NOMO-1 treated with DMSO at 0.1 percent for 48 hours (cell line): ENCODE measurements around the gene AJUBA.

Experiments
- DNase-seq: peaks from one replicate; lab custom pipeline; 2025; ENCODE audit not compliant: unreplicated experiment; lab: John Stamatoyannopoulos, UW

Gene AJUBA

DNA sequence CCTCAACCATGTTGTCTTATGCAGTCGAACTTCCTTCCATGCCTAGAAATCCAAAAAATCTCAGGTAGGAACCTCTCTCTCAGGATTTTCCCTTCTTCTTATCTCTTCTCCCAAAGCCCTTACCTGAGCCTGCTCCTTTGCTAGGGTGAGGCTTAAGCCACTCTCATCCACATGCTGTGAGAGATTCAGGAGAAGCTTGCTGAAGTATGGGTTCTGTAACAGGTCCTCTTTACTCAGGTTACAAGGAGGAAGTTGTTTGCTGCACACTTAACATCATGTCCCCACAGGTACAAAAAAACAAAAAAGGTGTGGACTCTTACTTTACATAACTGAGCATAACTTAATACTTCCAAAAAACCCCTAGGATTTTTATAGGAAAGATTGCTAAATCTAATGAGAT lies 29.9 kb downstream of the AJUBA start:
- DNase-seq = no peak

DNA sequence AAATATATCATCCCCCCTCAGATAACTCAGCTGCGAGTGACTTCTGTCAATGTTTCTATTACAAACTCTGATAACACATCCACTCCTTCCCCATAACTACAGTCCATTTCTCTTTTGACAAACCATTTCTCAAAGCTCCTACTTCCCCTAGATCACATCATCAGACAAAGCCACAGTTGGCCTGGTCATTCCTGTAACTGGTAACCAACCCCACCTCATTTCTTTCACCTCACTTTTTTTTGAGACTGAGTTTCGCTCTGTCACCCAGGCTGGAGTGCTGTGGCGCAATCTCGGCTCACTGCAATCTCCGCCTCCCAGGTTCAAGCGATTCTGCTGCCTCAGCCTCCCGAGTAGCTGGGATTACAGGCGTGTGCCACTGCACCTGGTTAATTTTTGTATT lies 30.6 kb downstream of the AJUBA start:
- DNase-seq = peak; percentile 86

DNA sequence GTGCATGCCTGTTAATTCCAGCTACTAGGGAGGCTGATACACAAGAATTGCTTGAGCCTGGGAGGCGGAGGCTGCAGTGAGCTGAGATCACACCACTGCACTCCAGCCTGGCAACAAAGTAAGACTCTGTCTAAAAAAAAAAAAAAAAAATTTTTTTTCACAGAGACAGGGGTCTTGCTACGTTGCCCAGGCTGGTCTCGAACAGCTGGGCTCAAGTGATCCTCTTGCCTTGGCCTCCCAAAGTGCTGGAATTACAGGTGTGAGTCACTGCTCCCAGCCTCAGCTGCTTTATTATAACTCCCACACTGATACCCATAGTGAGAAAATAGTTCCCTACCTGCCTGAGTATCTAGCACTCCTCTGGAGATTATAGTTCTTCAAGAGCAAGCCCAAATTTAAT lies 36.7 kb downstream of the AJUBA start:
- DNase-seq = no peak

DNA sequence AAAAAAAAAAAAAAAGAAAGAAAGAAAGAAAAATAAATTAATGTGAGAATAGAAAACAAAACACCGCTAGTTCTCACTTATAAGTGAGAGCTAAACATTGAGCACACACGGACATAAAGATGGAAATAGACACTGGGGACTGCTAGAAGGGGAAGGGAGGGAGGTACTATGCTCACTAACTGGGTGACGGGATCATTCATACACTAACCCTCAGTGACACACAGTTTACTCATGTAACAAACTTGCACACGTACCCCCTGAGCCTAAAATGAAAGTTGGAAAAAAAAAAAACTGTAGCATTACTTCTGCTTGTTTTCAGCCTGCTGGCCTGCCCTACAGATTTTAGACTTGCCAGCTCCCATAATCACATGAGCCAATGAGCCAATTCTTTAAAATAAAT lies 42.7 kb downstream of the AJUBA start:
- DNase-seq = no peak

DNA sequence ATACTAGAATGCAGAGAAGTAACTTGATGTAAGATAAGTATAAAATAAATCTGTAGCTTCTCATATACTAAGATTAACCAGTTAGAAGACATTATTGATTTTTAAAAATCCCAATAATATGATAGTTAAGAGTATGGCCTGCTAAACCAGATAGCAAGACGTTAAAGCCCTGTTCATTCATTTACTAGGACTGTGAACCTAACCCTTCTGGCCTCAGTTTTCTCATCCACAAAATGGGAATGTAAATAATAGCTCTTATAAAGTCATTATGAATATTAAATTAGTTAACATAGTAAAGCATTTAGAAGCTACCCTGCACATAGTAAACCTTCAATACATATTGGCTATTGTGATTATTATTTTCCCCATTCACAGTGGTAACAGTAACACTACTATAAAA lies 47.2 kb downstream of the AJUBA start:
- DNase-seq = no peak

DNA sequence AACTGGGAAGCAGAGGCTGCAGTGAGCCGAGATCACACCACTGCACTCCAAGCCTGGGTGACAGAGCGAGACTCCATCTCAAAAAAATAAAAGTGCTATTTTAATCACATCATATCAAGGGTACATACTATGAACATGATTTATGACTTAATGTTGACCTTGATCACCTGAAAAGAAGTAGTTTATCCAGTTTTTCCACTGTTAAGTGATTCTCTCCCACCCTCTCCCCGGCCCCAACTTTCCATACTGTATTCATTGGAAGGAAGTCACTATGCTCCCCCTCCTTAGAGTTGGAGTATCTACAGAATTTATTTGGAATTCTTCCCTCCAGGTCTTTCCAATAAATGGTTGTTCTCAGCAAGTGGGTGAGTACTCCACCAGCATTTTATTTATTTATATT lies 50.2 kb downstream of the AJUBA start:
- DNase-seq = no peak

DNA sequence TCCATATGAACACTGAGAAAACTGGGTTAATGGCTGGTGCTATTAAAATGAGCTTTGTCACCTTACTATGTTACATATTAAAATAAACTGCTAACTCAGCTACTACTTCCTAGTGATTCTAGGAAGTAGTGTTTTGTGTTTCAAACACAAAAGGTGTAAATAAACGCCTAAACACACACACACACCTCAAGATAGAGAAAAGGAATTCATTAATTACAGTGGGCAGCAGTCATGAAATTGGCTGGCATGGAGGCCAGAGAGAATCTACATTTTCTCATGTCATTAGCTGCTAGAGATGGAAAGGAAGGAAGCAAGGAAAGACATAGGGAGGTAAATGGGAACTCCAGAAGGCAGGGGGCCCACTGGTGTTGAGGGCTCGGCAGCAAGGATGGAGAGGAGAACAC lies 52.4 kb downstream of the AJUBA start:
- DNase-seq = no peak

DNA sequence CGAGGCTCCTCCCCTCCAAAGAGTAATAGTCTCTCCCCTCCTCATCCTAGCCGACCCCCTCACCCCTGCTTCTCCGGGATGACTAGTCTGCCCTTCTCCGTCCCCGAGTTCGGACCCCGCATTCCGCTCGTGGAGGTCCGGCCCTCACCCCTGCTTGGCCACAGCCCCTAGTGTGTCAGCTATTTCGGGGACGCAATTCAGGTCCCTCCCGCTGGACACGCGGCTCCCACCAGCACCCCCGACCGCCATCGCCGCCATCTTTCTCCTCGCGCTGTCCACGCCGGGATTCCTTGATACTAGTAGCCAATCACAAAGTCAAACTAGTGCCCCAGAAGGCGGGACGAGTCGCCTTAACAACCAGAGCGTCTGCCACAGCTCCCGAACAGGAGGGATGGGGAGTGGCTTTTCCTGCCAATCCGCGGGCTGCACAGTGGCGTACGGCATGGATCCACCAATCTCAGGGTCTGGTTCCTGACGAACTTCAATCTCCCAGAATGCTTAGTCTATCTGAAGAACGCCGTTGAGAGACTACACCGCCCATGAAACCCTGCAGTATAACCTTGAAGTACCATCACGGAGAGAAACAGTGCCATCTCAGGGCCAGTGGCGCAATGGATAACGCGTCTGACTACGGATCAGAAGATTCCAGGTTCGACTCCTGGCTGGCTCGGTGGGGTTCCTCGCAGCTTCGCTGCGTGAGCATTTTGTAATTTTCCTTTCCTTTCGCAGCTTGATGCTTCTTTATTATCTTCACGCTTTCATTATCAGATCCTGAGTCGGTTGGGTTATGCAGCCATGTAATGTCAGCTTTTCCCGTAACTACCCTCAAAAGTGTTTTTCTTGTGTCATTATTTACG lies 53.0 kb downstream of the AJUBA start, which contains the start of gene PRMT5:
Gene PRMT5, minus strand, starts transcription at position 273 of the 857 bp plus-strand sequence. Its CDS starts 15 bp downstream, at position 258.
- DNase-seq = peak; percentile 100

DNA sequence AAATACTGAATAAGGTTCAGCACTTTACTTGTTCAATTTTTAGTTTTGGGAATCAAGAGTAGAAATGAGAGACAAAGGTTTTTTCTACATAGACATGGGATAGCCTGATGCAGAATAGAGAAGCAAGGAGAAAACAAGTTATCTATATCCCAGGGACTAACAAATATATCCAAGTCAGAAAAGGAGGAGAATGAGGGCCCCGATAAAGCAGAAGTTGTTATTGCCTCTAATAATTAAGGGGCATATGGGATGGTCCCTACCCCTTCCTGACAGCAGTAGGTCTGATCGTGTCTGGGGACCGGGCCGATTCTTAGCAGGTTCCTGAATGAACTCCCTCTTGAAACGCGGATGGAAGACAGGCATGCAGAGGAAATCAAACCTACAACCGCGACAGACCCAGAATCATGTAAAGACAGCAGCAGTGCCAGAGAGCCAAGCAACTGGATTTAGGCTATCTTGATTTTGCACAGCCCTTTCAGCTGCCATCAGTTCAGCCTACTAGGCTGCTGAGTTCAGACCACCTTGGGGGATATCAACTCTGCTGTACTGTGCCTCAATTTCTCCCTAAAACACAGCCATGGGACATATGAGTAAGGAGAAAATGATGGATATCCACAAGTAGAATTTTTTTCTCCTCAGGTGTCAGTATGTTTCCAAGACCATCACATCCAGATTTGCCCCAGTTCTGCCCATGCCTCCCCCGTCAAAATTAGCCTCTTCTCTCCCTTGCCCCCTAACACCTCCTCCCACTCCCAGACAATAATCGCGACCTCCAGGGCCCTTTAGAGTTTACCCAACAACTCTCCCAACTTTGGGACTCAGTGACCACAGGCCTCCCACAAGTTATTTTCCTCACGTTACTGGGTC lies 53.9 kb downstream of the AJUBA start:
- no peak for DNase-seq

DNA sequence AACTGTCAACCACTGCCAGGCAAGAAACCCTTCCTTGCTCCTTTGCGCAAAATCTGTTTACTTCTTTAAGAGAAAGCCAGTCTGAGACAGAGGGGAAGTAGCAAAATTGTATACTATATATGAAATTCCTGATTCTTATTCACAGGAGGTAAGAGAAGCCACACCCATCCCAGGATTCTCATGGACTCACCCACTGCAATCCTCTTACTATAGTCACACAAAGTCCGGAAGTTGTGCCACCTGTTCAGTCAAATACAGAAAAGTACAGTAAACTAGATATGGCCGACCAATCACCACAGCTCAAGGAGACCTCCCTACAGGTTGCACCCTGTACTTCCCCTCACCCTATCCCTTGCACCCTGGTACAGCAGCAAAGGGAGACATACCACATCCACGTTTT lies 56.0 kb downstream of the AJUBA start:
- no peak for DNase-seq

DNA sequence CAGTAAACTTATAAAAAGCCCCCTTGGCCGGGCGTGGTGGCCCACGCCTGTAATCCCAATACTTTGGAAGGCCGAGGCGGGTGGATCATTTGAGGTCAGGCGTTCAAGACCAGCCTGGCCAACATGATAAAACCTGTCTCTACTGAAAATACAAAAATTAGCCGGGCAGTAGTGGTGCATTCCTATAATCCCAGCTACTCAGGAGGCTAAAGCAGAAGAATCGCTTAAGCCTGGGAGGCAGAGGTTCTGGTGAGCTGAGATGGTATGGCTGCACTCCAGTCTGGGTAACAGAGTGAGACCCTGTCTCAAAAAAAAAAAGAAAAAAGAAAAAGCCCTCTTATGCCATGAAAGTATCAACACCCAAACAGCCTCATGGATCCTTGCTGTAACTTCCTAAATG lies 56.8 kb downstream of the AJUBA start:
- no peak for DNase-seq

DNA sequence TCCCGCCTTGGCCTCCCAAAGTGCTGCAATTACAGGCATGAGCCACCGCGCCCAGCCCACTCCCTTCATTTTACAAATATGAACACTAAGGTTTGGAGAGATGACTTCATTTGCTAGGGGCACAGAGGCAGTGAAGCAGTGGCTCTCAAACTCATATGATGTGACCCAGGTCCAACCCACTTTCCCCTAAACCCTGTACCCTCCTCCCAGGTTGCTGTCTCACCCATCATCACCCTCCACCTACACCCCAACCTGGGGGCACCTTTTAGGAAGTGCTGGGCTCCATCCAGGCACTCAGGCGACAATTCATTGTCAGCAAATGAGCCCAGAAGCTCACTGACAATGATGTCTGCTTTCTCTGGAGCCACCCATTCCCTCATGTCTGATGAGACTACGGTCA lies 58.6 kb downstream of the AJUBA start:
- no peak for DNase-seq

DNA sequence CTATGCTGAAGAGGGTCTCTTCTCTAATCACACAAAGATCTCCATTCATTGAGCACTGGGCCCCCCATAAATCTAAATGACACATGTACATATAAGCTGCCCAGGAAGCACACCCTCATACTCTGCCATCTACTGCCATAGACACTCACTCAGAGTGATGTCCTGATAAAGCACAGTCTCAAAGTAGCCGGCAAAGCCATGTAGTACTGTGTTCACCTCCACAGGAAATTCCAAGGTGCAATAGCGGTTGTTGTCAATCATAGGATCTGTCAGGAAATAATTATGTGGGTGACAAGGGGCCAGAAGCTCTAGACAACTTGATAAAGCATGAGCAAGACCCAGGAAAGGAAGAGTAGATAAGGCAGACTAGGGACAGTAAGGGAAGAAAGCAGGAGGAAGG lies 60.1 kb downstream of the AJUBA start:
- DNase-seq = no peak
